ENCODE measurements around the gene ZNF507.

ZNF507 gene

DNA sequence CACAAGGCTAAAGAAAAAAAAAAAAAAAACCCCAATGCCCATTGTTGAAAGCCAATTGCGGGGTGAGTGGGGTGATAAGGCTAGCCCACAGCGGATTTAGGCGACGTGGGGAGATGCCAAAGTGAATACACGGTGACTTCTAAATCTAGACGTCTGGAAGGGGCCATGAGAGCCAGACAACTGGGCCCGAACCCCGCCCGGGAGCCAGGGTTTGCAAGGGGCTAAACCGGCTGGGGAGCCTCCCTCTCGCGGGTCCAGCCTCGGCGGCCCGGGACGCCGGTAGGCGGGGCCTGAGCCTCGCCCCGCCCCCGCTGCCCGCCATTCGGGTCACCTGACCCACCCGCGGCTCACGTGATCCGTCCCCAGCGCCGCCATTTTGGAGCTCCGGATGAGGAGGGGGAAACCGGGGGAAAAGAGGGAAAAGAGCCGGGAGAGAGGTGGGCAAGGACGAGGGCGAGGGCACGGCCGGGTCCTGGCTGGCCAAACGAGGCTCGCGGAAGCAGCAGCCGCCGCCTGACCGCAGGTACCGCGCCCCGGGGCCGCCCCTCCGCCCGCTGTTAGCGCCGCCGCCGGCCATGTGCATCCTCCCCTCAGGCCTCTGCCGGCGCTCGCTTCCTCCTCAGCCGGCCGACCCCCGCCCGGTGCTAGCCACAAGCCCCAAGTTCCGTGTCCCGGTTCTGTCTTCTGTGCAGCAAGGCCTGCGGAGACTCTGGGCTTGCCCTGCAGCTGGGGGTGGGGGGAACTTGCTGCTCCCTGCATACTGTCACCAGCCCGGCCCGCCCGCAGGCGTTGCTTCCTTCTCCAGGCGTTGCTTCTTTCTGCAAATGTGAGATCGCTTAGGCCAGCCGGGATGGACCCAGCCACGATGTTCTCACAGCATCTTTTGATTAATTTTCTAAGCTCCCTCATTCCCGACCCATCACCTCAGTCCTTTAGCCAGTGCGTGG is at the start of gene ZNF507:
TSS of gene ZNF507 (plus strand) at position 350 of the 947 bp plus-strand sequence. CDS start 7,221 bp downstream, outside the sequence.
- peak; percentile 9 for TF ChIP-seq CTCF (IDR thresholded peaks at IDR 0.05; ENCODE audit: borderline replicate concordance, control extremely low read depth, extremely low read depth, insufficient read depth, missing control alignments)
- peak; percentile 98 for DNase-seq (ENCODE audit: low spot score)
- in situ Hi-C loops (cut with MboI; ENCODE audit: low sequenced_read_pairs, unreplicated experiment): loop anchor here (25.0 kb wide), 1 partner anchor 217 kb away; no protein-coding TSS in a partner anchor

- TF ChIP-seq CTCF (IDR thresholded peaks at IDR 0.05; ENCODE audit: borderline replicate concordance, control extremely low read depth, extremely low read depth, insufficient read depth, missing control alignments): no peak
- in situ Hi-C loops (cut with MboI; ENCODE audit: low sequenced_read_pairs, unreplicated experiment): no loop called here
- DNase-seq (ENCODE audit: low spot score): no peak
These were observed 48.7 kb upstream of the ZNF507 start for GRCh38 chr19:32296694-32297093.

- in situ Hi-C loops (cut with MboI; ENCODE audit: low sequenced_read_pairs, unreplicated experiment): no loop called here
- TF ChIP-seq CTCF (IDR thresholded peaks at IDR 0.05; ENCODE audit: borderline replicate concordance, control extremely low read depth, extremely low read depth, insufficient read depth, missing control alignments): no peak
- DNase-seq (ENCODE audit: low spot score): no peak
These were observed 42.6 kb upstream of the ZNF507 start for GRCh38 chr19:32302778-32303177.

GRCh38 chr19:32303193-32303592 is 42.2 kb upstream of the ZNF507 start:
- in situ Hi-C loops (cut with MboI; ENCODE audit: low sequenced_read_pairs, unreplicated experiment): no loop called here
- DNase-seq (ENCODE audit: low spot score): no peak
- no peak for TF ChIP-seq CTCF (IDR thresholded peaks at IDR 0.05; ENCODE audit: borderline replicate concordance, control extremely low read depth, extremely low read depth, insufficient read depth, missing control alignments)

GRCh38 chr19:32307591-32307990 is 37.8 kb upstream of the ZNF507 start:
- no peak for DNase-seq (ENCODE audit: low spot score)
- TF ChIP-seq CTCF (IDR thresholded peaks at IDR 0.05; ENCODE audit: borderline replicate concordance, control extremely low read depth, extremely low read depth, insufficient read depth, missing control alignments): no peak
- in situ Hi-C loops (cut with MboI; ENCODE audit: low sequenced_read_pairs, unreplicated experiment): no loop called here

DNA sequence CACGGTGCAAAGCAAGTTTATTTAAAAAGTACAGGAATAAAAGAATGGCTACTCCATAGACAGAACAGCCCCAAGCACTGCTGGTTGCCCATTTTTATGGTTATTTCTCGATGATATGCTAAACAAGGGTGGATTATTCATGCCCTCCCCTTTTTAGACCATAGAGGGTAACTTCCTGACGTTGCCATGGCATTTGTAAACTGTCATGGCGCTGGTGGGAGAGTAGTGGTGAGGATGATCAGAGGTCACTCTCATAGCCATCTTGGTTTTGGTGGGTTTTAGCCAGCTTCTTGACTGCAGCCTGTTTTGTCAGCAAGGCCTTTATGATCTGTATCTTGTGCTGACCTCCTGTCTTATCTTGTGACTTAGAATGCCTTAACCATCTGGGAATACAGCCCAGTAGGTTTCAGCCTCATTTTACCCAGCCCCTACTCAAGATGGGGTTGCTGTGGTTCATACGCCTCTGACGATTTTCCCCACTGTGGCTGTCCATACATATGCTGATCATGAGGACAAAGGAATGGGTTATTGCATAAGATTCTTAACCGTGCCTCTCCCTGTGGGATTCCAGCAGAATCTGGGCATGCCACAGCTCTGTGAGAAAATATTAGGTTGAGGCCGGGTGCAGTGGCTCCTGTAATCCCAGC is 36.9 kb upstream of the ZNF507 start:
- TF ChIP-seq CTCF (IDR thresholded peaks at IDR 0.05; ENCODE audit: borderline replicate concordance, control extremely low read depth, extremely low read depth, insufficient read depth, missing control alignments): no peak
- DNase-seq (ENCODE audit: low spot score): no peak
- in situ Hi-C loops (cut with MboI; ENCODE audit: low sequenced_read_pairs, unreplicated experiment): no loop called here
